Measurements from ENCODE around the gene MINAR2.

DNA sequence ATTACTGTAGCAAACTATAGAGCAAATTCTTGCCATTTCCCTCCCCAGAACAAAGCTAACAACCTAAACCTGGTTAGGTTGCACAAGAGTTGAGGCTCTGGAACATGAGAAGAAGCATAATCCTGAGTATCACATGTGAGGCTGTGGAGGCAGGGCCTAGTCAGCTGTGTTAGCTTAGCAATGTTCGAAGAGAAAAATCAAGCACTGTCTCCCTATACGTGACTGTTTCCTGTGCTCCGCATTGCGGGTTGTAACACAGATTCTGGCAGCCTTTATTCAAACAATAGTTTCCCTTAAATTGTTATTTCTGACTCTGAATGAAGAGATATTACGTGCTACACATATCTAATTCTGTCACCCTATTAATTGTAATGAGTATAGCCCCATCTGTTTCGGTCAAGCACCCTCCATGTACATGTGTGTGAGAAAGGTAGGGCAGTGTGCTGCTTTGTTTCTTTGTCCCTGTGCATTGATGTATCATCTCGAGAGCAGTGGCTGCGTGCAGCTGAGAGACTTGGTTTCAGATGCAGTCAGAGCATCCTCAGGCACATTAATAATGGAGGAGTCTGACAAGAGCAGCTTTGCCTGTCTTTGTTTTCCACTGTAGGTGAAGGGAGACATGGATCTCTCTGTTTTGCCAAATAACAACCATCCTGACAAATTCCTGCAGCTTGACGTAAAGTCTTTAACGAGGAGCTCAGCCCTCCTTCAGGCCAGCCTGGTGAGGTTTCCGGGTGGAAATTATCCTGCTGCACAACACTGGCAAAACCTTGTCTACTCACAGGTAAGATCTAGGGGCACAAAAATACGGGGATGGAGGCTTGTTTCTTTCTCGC is at the start of gene MINAR2:
- TF ChIP-seq, protein P1, sequence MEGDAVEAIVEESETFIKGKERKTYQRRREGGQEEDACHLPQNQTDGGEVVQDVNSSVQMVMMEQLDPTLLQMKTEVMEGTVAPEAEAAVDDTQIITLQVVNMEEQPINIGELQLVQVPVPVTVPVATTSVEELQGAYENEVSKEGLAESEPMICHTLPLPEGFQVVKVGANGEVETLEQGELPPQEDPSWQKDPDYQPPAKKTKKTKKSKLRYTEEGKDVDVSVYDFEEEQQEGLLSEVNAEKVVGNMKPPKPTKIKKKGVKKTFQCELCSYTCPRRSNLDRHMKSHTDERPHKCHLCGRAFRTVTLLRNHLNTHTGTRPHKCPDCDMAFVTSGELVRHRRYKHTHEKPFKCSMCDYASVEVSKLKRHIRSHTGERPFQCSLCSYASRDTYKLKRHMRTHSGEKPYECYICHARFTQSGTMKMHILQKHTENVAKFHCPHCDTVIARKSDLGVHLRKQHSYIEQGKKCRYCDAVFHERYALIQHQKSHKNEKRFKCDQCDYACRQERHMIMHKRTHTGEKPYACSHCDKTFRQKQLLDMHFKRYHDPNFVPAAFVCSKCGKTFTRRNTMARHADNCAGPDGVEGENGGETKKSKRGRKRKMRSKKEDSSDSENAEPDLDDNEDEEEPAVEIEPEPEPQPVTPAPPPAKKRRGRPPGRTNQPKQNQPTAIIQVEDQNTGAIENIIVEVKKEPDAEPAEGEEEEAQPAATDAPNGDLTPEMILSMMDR (IDR thresholded peaks at IDR 0.05): no peak
- no peak for TF ChIP-seq EZH2 (IDR thresholded peaks at IDR 0.05; ENCODE audit: borderline replicate concordance, insufficient read depth, low read depth, low read length, poor library complexity, severe bottlenecking)
